HCT116 (cell line): ENCODE data around the gene NDUFAF2. TPM values are rescaled to one million over a fixed set of nuclear protein-coding genes. Genes with fewer than 3 reads are reported as not detected.

Source experiments
- ATAC-seq: fragments of 200-7000 bp; cut with Tn5 transposase; 2 replicates; pipeline ENCODE4 v1.9.1; 2020; ENCODE audit warnings: mild to moderate bottlenecking, moderate library complexity
- BruUV-seq: library from RNA; stranded (reverse); fragments of 400-500 nt; replicated peaks from 2 replicates; lab custom pipeline; 2021; lab: Mats Ljungman, UMichigan
- CTCF ChIA-PET: fragments of 300-600 bp; sonication (Branson Sonifier 250); formaldehyde crosslinking; loops from one replicate; lab custom pipeline; 2021; ENCODE audit warnings: antibody characterized with exemption; lab: Charles Lee
- POLR2A ChIA-PET: fragments of 300-600, 350-600 bp; sonication (Branson Sonifier 250); formaldehyde crosslinking; loops from one replicate; lab custom pipeline; 2021; ENCODE audit warnings: antibody characterized with exemption; lab: Charles Lee
- RAD21 ChIA-PET, 2 experiments: fragments of 300-600 bp; sonication (Branson Sonifier 250); formaldehyde crosslinking; loops; one replicate each; lab custom pipeline; 2023; ENCODE audit warnings: low total read pairs in 2 of 2; ENCODE audit not compliant: uncharacterized antibody in 2 of 2, unreplicated experiment in 2 of 2, low non-redundant PET in 1 of 2; lab: Charles Lee
- DNase-seq: peaks from one replicate; pipeline ENCODE4 v3.0.0-alpha.2; 2010; ENCODE audit warnings: low read depth, low spot score
- H2AFZ ChIP-seq: fragments of 200-600 bp; shearing (Covaris generic), sonication (generic); 2 replicates; pipeline ENCODE4 v1.6.1; 2017; ENCODE audit warnings: low read depth, mixed run types, mixed read lengths, antibody characterized with exemption, low read length; ENCODE audit not compliant: poor library complexity, severe bottlenecking
- H3K27ac ChIP-seq: 2 replicates; pipeline ENCODE4 v1.5.1; 2012; ENCODE audit warnings: low read depth, low read length
- H3K27me3 ChIP-seq: fragments of 200-600 bp; sonication (generic); 2 replicates; pipeline ENCODE4 v1.6.1; 2016; ENCODE audit warnings: mixed run types, low read length, mixed read lengths; ENCODE audit not compliant: insufficient read depth
- H3K36me3 ChIP-seq, 2 experiments: fragments of 200-500 bp in 1 of 2; fragments of 200-600 bp in 1 of 2; sonication (Bioruptor generic) in 1 of 2; sonication (generic) in 1 of 2; 2 replicates each; pipeline versions ENCODE4 v1.5.1 to v1.6.1; 2014 to 2016; ENCODE audit warnings: low read length in 2 of 2, inconsistent platforms in 1 of 2, mixed read lengths in 1 of 2, mixed run types in 1 of 2; ENCODE audit not compliant: insufficient read depth in 2 of 2, control insufficient read depth in 1 of 2
- H3K4me1 ChIP-seq, 2 experiments: fragments of 200-600 bp in 1 of 2; sonication (generic) in 1 of 2; 2 replicates each; pipeline versions ENCODE4 v1.5.1 to v1.6.1; 2012 to 2017; ENCODE audit warnings: low read length in 2 of 2, inconsistent platforms in 1 of 2, mild to moderate bottlenecking in 1 of 2, mixed read lengths in 1 of 2, mixed run types in 1 of 2, moderate library complexity in 1 of 2; ENCODE audit not compliant: insufficient read depth in 2 of 2, control insufficient read depth in 1 of 2
- H3K4me2 ChIP-seq: fragments of 200-600 bp; sonication (generic); 2 replicates; pipeline ENCODE4 v1.6.1; 2017; ENCODE audit warnings: mixed run types, low read length, mixed read lengths
- H3K4me3 ChIP-seq, 2 experiments: fragments of 200-600 bp in 1 of 2; sonication (generic) in 1 of 2; replicated peaks in 1 of 2; 2 replicates each; pipeline ENCODE4 v1.5.1; 2011 to 2016; ENCODE audit warnings: low read length in 2 of 2, control low read depth in 1 of 2, low read depth in 1 of 2, mild to moderate bottlenecking in 1 of 2, mixed read lengths in 1 of 2, mixed run types in 1 of 2
- H3K79me2 ChIP-seq: fragments of 200-600 bp; sonication (generic); 2 replicates; pipeline ENCODE4 v1.6.1; 2017; ENCODE audit warnings: mild to moderate bottlenecking, mixed run types, low read length, moderate library complexity, mixed read lengths; ENCODE audit not compliant: insufficient read depth
- H3K9ac ChIP-seq: fragments of 200-600 bp; sonication (generic); 2 replicates; pipeline ENCODE4 v1.6.1; 2016; ENCODE audit warnings: low read length, mixed read lengths
- H3K9me2 ChIP-seq: fragments of 200-600 bp; sonication (generic), shearing (Covaris generic); 2 replicates; pipeline ENCODE4 v1.6.1; 2017; ENCODE audit warnings: mixed run types, mild to moderate bottlenecking, moderate library complexity; ENCODE audit not compliant: insufficient read depth
- H3K9me3 ChIP-seq, 2 experiments: fragments of 200-500 bp in 1 of 2; fragments of 200-600 bp in 1 of 2; sonication (Bioruptor generic) in 1 of 2; sonication (generic) in 1 of 2; 2 replicates each; pipeline ENCODE4 v1.6.1; 2014 to 2017; ENCODE audit warnings: low read length in 2 of 2, mixed read lengths in 2 of 2, inconsistent platforms in 1 of 2, low read depth in 1 of 2, mild to moderate bottlenecking in 1 of 2, mixed run types in 1 of 2, moderate library complexity in 1 of 2; ENCODE audit not compliant: control insufficient read depth in 1 of 2, insufficient read depth in 1 of 2
- H4K20me1 ChIP-seq: fragments of 200-600 bp; sonication (generic), shearing (Covaris generic); 2 replicates; pipeline ENCODE4 v1.6.1; 2017; ENCODE audit warnings: mixed run types, mild to moderate bottlenecking, moderate library complexity; ENCODE audit not compliant: insufficient read depth
- CBX3 ChIP-seq: IDR thresholded peaks from 2 replicates; pipeline ENCODE4 v1.6.1; 2012; ENCODE audit warnings: low read depth
- CEBPB ChIP-seq: IDR thresholded peaks from 2 replicates; pipeline ENCODE4 v1.6.1; 2012; ENCODE audit warnings: low read depth
- EGR1 ChIP-seq: IDR thresholded peaks from 2 replicates; pipeline ENCODE4 v1.6.1; 2012; ENCODE audit warnings: low read depth
- ELF1 ChIP-seq: IDR thresholded peaks from 2 replicates; pipeline ENCODE4 v1.6.1; 2012; ENCODE audit warnings: low read depth, borderline replicate concordance
- EZH2phosphoT487 ChIP-seq: fragments of 200-600 bp; IDR thresholded peaks from 2 replicates; pipeline ENCODE4 v1.6.1; 2018; ENCODE audit warnings: antibody characterized with exemption, borderline replicate concordance
- FOSL1 ChIP-seq: IDR thresholded peaks from 2 replicates; pipeline ENCODE4 v1.6.1; 2012; ENCODE audit warnings: low read depth
- MAX ChIP-seq: IDR thresholded peaks from 2 replicates; pipeline ENCODE4 v1.6.1; 2012
- POLR2AphosphoS5 ChIP-seq: IDR thresholded peaks from 2 replicates; pipeline ENCODE4 v1.6.1; 2011; ENCODE audit warnings: mild to moderate bottlenecking, low read depth, low read length, moderate library complexity
- RAD21 ChIP-seq: IDR thresholded peaks from 2 replicates; pipeline ENCODE4 v1.6.1; 2012; ENCODE audit warnings: low read depth, mild to moderate bottlenecking
- REST ChIP-seq: IDR thresholded peaks from 2 replicates; pipeline ENCODE4 v1.6.1; 2012; ENCODE audit warnings: low read depth
- SP1 ChIP-seq: IDR thresholded peaks from 2 replicates; pipeline ENCODE4 v1.6.1; 2012; ENCODE audit warnings: low read depth
- TCF7L2 ChIP-seq: IDR thresholded peaks from 2 replicates; pipeline ENCODE4 v1.7.0; 2011; ENCODE audit warnings: borderline replicate concordance, inconsistent platforms; ENCODE audit not compliant: insufficient read depth, insufficient read length; ENCODE audit errors: extremely low read depth
- YY1 ChIP-seq: IDR thresholded peaks from 2 replicates; pipeline ENCODE4 v1.6.1; 2011; ENCODE audit warnings: low read length, low read depth, moderate library complexity, mild to moderate bottlenecking; ENCODE audit not compliant: insufficient replicate concordance; ENCODE audit errors: extremely low read depth
- ZFX ChIP-seq: fragments of 450-650 bp; IDR thresholded peaks from 2 replicates; pipeline ENCODE4 v1.6.1; 2017
- intact Hi-C: fragments of 100-400 bp; cut with micrococcal nuclease; formaldehyde crosslinking; loops from 2 replicates; pipeline ENCODE4 v1.10.0; 2022
- total RNA-seq: library from RNA; stranded (reverse); gene quantifications from one replicate; pipeline ENCODE4 v1.2.1, GENCODE V29; 2021; ENCODE audit not compliant: unreplicated experiment
- TF ChIP-seq, protein P1 (sequence below): IDR thresholded peaks from 2 replicates; pipeline ENCODE4 v1.6.1; 2011; ENCODE audit warnings: mild to moderate bottlenecking, low read length, moderate library complexity; ENCODE audit not compliant: insufficient replicate concordance; ENCODE audit errors: extremely low read depth

Gene NDUFAF2
- total RNA-seq, 1 experiment from 2014 or later, result 36.9 TPM

GRCh38 chr5:61059499-61059898, 114.5 kb downstream of the NDUFAF2 start:
- H4K20me1 ChIP-seq, result no peaks in the 10 kb centered on the region
- H3K4me1 ChIP-seq, result peaks cover 0 to 2% of the 10 kb centered on the region in 2 experiments; a peak in 2 of 4 replicates
- intact Hi-C loops, result loop anchor here (5.0 to 10.0 kb wide), 3 partner anchors 345 to 873 kb away; no protein-coding TSS in a partner anchor
- no peak overlapping the region for H2AFZ ChIP-seq
- POLR2A ChIA-PET, result no interaction called here
- ATAC-seq, result no peak
- H3K79me2 ChIP-seq, result no peaks in the 10 kb centered on the region
- no peaks in the 10 kb centered on the region for H3K9me3 ChIP-seq
- no peaks in the 10 kb centered on the region for H3K27me3 ChIP-seq
- RAD21 ChIA-PET, result no interaction called here
- no peak overlapping the region for H3K27ac ChIP-seq
- H3K4me3 ChIP-seq, result no peak overlapping the region
- CTCF ChIA-PET, result no interaction called here
- H3K9me2 ChIP-seq, result no peaks in the 10 kb centered on the region
- H3K4me2 ChIP-seq, result no peak overlapping the region
- no peak for TF ChIP-seq MAX
- no peak for TF ChIP-seq FOSL1
- TF ChIP-seq YY1, result no peak
- TF ChIP-seq, protein P1, sequence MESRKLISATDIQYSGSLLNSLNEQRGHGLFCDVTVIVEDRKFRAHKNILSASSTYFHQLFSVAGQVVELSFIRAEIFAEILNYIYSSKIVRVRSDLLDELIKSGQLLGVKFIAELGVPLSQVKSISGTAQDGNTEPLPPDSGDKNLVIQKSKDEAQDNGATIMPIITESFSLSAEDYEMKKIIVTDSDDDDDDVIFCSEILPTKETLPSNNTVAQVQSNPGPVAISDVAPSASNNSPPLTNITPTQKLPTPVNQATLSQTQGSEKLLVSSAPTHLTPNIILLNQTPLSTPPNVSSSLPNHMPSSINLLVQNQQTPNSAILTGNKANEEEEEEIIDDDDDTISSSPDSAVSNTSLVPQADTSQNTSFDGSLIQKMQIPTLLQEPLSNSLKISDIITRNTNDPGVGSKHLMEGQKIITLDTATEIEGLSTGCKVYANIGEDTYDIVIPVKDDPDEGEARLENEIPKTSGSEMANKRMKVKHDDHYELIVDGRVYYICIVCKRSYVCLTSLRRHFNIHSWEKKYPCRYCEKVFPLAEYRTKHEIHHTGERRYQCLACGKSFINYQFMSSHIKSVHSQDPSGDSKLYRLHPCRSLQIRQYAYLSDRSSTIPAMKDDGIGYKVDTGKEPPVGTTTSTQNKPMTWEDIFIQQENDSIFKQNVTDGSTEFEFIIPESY, result no peak
- TF ChIP-seq EZH2phosphoT487, result no peak
- no peak for TF ChIP-seq EGR1
- no peak for TF ChIP-seq CEBPB
- TF ChIP-seq SP1, result no peak
- no peak overlapping the region for H3K9ac ChIP-seq
- no peak for DNase-seq
- BruUV-seq, result no TSS peak
- H3K36me3 ChIP-seq, result no peaks in the 10 kb centered on the region

GRCh38 chr5:61069150-61069549, 124.1 kb downstream of the NDUFAF2 start:
- H3K4me2 ChIP-seq, result no peak overlapping the region
- ChIA-PET CTCF (no interaction called here), RAD21 (no interaction called here), POLR2A (no interaction called here)
- no peaks in the 10 kb centered on the region for H4K20me1 ChIP-seq
- no peaks in the 10 kb centered on the region for H3K27me3 ChIP-seq
- no peak overlapping the region for H2AFZ ChIP-seq
- no peak overlapping the region for H3K27ac ChIP-seq
- H3K36me3 ChIP-seq, result no peaks in the 10 kb centered on the region
- no peak overlapping the region for H3K9ac ChIP-seq
- BruUV-seq, result no TSS peak
- no peaks in the 10 kb centered on the region for H3K79me2 ChIP-seq
- ATAC-seq, result no peak
- no peaks in the 10 kb centered on the region for H3K9me2 ChIP-seq
- no peak overlapping the region for H3K4me3 ChIP-seq
- no peaks in the 10 kb centered on the region for H3K4me1 ChIP-seq
- H3K9me3 ChIP-seq, result no peaks in the 10 kb centered on the region
- intact Hi-C loops, result no loop called here
- DNase-seq, result no peak
- TF ChIP-seq MAX (no peak), POLR2AphosphoS5 (no peak), CBX3 (no peak), TCF7L2 (no peak), SP1 (no peak), RAD21 (no peak), ELF1 (no peak), ZFX (no peak), REST (no peak)
